GM12872 (cell line): Measurements from ENCODE around the gene CDC42BPG.

Experiments used
- TF ChIP-seq, protein P1 (sequence below): IDR thresholded peaks from 3 replicates; pipeline ENCODE4 v1.5.1; 2011; ENCODE audit warnings: low read depth, mild to moderate bottlenecking, low read length, moderate library complexity; ENCODE audit not compliant: insufficient read depth

CDC42BPG gene, protein sequence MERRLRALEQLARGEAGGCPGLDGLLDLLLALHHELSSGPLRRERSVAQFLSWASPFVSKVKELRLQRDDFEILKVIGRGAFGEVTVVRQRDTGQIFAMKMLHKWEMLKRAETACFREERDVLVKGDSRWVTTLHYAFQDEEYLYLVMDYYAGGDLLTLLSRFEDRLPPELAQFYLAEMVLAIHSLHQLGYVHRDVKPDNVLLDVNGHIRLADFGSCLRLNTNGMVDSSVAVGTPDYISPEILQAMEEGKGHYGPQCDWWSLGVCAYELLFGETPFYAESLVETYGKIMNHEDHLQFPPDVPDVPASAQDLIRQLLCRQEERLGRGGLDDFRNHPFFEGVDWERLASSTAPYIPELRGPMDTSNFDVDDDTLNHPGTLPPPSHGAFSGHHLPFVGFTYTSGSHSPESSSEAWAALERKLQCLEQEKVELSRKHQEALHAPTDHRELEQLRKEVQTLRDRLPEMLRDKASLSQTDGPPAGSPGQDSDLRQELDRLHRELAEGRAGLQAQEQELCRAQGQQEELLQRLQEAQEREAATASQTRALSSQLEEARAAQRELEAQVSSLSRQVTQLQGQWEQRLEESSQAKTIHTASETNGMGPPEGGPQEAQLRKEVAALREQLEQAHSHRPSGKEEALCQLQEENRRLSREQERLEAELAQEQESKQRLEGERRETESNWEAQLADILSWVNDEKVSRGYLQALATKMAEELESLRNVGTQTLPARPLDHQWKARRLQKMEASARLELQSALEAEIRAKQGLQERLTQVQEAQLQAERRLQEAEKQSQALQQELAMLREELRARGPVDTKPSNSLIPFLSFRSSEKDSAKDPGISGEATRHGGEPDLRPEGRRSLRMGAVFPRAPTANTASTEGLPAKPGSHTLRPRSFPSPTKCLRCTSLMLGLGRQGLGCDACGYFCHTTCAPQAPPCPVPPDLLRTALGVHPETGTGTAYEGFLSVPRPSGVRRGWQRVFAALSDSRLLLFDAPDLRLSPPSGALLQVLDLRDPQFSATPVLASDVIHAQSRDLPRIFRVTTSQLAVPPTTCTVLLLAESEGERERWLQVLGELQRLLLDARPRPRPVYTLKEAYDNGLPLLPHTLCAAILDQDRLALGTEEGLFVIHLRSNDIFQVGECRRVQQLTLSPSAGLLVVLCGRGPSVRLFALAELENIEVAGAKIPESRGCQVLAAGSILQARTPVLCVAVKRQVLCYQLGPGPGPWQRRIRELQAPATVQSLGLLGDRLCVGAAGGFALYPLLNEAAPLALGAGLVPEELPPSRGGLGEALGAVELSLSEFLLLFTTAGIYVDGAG (N-terminal part only)

DNA sequence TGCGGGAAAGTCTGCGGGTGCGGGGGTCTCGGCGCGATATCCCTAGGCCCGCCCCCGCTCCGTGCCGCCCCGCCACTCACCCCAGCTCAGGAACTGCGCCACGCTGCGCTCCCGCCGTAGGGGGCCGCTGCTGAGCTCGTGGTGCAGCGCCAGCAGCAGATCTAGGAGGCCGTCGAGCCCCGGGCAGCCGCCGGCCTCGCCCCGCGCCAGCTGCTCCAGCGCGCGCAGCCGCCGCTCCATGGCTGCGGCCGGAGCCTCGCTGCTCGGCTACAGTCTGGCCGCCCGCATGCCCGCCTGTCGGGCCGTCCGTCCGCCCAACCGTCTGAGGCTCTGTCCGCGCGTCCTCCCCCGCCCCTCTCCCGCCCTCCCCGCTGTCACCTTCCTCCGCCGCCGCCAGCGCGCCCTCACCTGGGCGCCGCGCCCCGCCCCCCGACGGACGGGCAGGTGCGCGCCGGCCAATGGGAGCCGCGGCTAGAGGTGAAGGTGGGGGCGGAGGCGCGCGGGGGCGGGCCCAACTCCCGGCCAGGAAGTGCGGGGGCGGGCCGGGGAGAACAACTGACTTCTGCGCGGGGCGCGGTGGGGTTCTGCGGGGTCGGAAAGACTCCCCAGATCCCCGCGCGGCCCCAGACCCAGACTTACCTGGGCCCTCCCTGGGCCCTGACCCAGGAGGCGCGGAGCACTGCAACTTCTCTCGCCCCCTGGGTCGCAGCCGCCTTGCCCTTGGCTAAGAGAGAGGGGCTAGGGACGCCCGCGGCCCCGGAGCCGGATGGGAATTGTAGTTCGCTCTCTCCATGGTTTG, at the start of gene CDC42BPG:
TSS of gene CDC42BPG (minus strand) at position 324 of the 799 bp plus-strand sequence. CDS start at position 240, 84 bp downstream.
- TF ChIP-seq, protein P1, sequence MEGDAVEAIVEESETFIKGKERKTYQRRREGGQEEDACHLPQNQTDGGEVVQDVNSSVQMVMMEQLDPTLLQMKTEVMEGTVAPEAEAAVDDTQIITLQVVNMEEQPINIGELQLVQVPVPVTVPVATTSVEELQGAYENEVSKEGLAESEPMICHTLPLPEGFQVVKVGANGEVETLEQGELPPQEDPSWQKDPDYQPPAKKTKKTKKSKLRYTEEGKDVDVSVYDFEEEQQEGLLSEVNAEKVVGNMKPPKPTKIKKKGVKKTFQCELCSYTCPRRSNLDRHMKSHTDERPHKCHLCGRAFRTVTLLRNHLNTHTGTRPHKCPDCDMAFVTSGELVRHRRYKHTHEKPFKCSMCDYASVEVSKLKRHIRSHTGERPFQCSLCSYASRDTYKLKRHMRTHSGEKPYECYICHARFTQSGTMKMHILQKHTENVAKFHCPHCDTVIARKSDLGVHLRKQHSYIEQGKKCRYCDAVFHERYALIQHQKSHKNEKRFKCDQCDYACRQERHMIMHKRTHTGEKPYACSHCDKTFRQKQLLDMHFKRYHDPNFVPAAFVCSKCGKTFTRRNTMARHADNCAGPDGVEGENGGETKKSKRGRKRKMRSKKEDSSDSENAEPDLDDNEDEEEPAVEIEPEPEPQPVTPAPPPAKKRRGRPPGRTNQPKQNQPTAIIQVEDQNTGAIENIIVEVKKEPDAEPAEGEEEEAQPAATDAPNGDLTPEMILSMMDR: peak; percentile 66

DNA sequence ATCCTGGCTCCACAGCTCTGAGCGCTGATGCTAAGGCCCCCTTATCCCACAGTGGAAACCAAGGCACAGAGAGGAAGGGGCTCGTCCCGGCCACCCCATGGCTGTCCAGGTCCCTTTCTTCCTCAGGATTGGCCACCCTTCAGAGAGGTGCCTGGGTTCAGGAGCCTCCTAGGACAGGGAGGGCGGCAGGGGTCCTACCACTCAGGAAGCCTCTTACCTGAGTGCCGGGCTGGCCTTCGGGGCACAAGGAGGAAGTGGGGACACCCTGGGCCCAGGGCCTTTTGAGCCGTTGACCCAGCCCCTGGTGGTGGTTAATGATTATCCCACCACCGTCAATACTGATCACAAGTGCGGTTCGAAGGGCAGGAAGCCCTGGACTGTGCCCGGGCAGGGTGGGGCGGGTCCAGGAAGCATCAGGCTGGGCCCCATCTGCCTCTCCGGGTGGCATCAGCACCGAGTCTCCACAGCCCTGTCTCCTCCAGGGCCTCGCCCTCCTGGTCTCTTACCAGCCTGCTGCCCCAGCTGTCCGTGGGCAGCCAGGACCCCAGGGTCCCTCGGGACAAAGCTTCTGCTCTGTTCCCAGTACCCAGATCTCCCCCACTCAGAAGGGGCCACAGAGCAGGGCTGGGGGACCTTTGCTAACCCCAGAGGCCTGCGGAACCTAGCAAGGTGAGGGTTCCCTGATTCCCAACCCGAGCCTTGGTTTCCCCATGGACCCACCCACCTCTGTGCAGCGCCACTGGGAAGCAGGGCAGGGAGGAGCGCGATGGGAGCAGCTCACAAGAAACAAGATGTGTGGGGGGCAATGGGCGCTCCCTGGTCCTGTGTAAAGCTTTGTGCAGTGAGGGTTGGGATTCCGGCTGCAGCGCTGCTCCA, 49.0 kb upstream of the CDC42BPG start:
- TF ChIP-seq, protein P1: no peak

- TF ChIP-seq, protein P1: no peak
Observed at GRCh38 chr11:64892838-64893193, 48.4 kb upstream of the CDC42BPG start.

DNA sequence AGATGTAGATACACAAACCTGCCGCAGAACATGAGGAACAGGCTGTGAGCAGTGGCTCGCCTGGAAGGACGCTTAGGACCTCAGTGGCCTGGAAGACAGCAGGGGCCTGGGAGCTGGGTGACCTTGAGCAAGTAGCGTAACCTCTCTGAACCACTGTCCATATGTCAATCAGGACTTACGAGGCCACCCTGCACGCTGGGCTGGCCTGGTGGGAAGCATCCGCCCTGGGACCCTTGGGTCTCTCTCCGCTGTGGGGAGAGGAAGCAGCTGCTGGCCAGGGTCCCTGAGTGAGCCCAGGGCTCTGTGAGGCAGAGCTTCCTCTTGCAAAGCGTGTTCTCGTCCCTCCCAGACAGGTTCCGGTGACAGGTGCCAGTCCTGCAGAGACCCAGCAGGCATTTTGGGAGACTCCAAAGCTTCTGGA, 48.0 kb upstream of the CDC42BPG start:
- TF ChIP-seq, protein P1: no peak

DNA sequence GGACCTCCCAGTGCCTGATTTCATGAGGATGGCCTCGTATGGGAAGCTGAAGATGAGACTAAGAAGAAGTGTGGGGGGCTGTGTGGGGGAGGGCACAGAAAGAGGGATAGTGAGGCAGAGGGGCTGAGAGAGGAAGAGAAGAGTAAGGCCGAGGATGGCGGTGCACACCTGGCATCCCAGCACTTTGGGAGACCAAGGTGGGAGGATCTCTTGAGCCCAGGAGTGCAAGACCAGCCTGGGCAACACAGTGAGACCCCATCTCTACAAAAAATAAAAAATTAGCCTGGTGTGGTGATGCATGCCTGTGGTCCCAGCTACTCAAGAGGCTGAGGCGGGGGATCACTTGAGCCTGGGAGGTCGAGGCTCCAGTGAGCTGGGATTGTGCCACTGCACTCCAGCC, 47.4 kb upstream of the CDC42BPG start:
- TF ChIP-seq, protein P1: no peak

GRCh38 chr11:64891215-64891848, 46.9 kb upstream of the CDC42BPG start:
- TF ChIP-seq, protein P1: no peak
